Measurements from ENCODE around the gene SDK1. TPM values are rescaled to one million over a fixed set of nuclear protein-coding genes. Genes with fewer than 3 reads are reported as not detected.

The SDK1 gene
- total RNA-seq, 3 donors from 2014 or later (not counting 1 experiment from before 2014, with no cell fraction given), result 0.05 to 0.11 TPM; not detected in 1

DNA sequence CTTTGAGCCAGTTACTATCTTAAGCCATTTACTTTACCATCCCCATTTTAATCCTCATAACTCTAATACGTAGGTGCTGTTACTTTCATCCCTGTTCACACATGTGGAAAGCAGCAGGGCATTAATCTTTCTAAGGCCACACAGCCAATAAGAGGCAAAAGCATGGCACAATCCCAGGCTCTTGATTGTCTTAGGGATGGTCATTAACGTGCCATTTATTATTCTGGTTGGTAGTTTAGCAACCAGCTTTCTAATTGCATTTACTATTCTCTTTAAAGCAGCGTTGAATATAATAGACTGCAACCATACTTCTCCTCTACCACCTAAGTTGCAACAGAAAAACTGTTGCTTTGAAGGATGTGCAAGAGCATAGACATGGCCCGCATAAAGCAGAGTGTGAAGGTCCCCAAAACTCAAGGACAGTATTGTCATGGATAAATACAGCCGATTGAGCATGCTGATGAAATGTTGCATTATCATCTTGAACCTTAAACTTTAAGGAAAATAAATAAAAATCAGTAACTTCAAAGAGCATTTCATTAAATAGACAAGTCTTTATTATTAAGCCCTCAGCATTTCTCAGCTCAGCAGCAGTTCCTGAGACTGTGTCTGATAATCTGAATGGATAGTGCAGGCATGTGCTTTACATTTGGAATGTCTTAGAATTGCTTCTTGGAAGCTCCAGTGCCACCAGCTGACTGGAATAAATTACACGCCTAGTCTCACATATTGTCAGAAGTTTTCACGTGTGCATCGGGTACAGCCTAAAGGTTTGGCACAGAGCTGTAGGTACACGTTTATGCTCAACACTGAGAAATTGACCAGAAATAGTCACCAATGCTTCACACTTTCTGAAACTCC, 467.1 kb downstream of the SDK1 start:
- peaks cover 5% of the 10 kb centered on the region for H3K27me3 ChIP-seq (ENCODE audit: control insufficient read depth, insufficient read depth, low read length)
- H3K4me3 ChIP-seq (ENCODE audit: low read length), result no peak overlapping the region
- no peak overlapping the region for H3K27ac ChIP-seq (ENCODE audit: low read length)
- no peaks in the 10 kb centered on the region for H3K9me3 ChIP-seq (ENCODE audit: control insufficient read depth, insufficient read depth, low read length)
- Mint-ChIP-seq H3K27me3 (ENCODE audit: low read depth in 2 of 2) (peaks cover 19 to 33% of the 10 kb centered on the region in 2 donors), H3K9me3 (no peaks in the 10 kb centered on the region), H3K36me3 (no peaks in the 10 kb centered on the region), H3K4me1 (no peaks in the 10 kb centered on the region), H3K4me3 (no peak overlapping the region), H3K27ac (no peak overlapping the region)
- ATAC-seq (no peak), DNase-seq (no peak)
- H3K36me3 ChIP-seq (ENCODE audit: control insufficient read depth, insufficient read depth, low read length), result no peaks in the 10 kb centered on the region
- WGBS (ENCODE audit: insufficient coverage), result 92% methylated on average over 9 of the region's 9 CpGs
- intact Hi-C loops (cut with micrococcal nuclease), result no loop called here
- TF ChIP-seq, protein P1, sequence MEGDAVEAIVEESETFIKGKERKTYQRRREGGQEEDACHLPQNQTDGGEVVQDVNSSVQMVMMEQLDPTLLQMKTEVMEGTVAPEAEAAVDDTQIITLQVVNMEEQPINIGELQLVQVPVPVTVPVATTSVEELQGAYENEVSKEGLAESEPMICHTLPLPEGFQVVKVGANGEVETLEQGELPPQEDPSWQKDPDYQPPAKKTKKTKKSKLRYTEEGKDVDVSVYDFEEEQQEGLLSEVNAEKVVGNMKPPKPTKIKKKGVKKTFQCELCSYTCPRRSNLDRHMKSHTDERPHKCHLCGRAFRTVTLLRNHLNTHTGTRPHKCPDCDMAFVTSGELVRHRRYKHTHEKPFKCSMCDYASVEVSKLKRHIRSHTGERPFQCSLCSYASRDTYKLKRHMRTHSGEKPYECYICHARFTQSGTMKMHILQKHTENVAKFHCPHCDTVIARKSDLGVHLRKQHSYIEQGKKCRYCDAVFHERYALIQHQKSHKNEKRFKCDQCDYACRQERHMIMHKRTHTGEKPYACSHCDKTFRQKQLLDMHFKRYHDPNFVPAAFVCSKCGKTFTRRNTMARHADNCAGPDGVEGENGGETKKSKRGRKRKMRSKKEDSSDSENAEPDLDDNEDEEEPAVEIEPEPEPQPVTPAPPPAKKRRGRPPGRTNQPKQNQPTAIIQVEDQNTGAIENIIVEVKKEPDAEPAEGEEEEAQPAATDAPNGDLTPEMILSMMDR (IDR thresholded peaks at IDR 0.05), result no peak
- H3K4me1 ChIP-seq (ENCODE audit: control insufficient read depth, insufficient read depth, low read length), result no peaks in the 10 kb centered on the region

- intact Hi-C loops (cut with micrococcal nuclease), result no loop called here
- WGBS (ENCODE audit: insufficient coverage), result 83% methylated on average over 1 of the region's 3 CpGs
- no peaks in the 10 kb centered on the region for H3K9me3 Mint-ChIP-seq
Observed at GRCh38 chr7:3771906-3772305, 470.9 kb downstream of the SDK1 start.

GRCh38 chr7:3778345-3778744, 477.3 kb downstream of the SDK1 start:
- ATAC-seq (no peak), DNase-seq (no peak)
- no peak overlapping the region for H3K27ac Mint-ChIP-seq
- WGBS (ENCODE audit: insufficient coverage), result 87% methylated on average over 3 of the region's 8 CpGs
- peaks cover 4% of the 10 kb centered on the region for H3K9me3 ChIP-seq (ENCODE audit: control insufficient read depth, insufficient read depth, low read length)
- peaks cover 5% of the 10 kb centered on the region in 2 donors for H3K9me3 Mint-ChIP-seq
- no peak overlapping the region for H3K4me3 ChIP-seq (ENCODE audit: low read length)
- no peak overlapping the region for H3K27ac ChIP-seq (ENCODE audit: low read length)
- no peaks in the 10 kb centered on the region for H3K36me3 Mint-ChIP-seq
- H3K4me3 Mint-ChIP-seq, result no peak overlapping the region
- peaks cover under 1 to 24% of the 10 kb centered on the region in 2 donors for H3K27me3 Mint-ChIP-seq (ENCODE audit: low read depth in 2 of 2)
- TF ChIP-seq, protein P1 (IDR thresholded peaks at IDR 0.05), result no peak
- no peaks in the 10 kb centered on the region for H3K36me3 ChIP-seq (ENCODE audit: control insufficient read depth, insufficient read depth, low read length)
- H3K27me3 ChIP-seq (ENCODE audit: control insufficient read depth, insufficient read depth, low read length), result no peaks in the 10 kb centered on the region
- intact Hi-C loops (cut with micrococcal nuclease), result no loop called here
- H3K4me1 ChIP-seq (ENCODE audit: control insufficient read depth, insufficient read depth, low read length), result no peaks in the 10 kb centered on the region
- H3K4me1 Mint-ChIP-seq, result no peaks in the 10 kb centered on the region

More at GRCh38 chr7:3771906-3772305, 470.9 kb downstream of the SDK1 start:
- no peak for ATAC-seq
- Histone ChIP-seq H3K9me3 (ENCODE audit: control insufficient read depth, insufficient read depth, low read length) (no peaks in the 10 kb centered on the region), H3K27me3 (ENCODE audit: control insufficient read depth, insufficient read depth, low read length) (peaks cover 5% of the 10 kb centered on the region), H3K27ac (ENCODE audit: low read length) (no peak overlapping the region), H3K4me1 (ENCODE audit: control insufficient read depth, insufficient read depth, low read length) (no peaks in the 10 kb centered on the region), H3K36me3 (ENCODE audit: control insufficient read depth, insufficient read depth, low read length) (no peaks in the 10 kb centered on the region), H3K4me3 (ENCODE audit: low read length) (no peak overlapping the region)
- Mint-ChIP-seq H3K27ac (no peak overlapping the region), H3K36me3 (no peaks in the 10 kb centered on the region), H3K4me3 (no peak overlapping the region), H3K27me3 (ENCODE audit: low read depth in 2 of 2) (peaks cover 15 to 41% of the 10 kb centered on the region in 2 donors), H3K4me1 (no peaks in the 10 kb centered on the region)
- no peak for DNase-seq
- TF ChIP-seq, protein P1 (IDR thresholded peaks at IDR 0.05), result no peak
